WTC11 (cell line): ENCODE measurements around the gene FBXO36. TPM values are rescaled to one million over a fixed set of nuclear protein-coding genes. Genes with fewer than 3 reads are reported as not detected.

Experiments
- ATAC-seq: fragments of 200-7000 bp; cut with Tn5 transposase; 2 replicates; pipeline ENCODE4 v1.10.0; 2021; ENCODE audit warnings: mild to moderate bottlenecking, moderate library complexity
- CTCF ChIA-PET: fragments of 300-600 bp; sonication (Branson Sonifier 250); formaldehyde crosslinking; loops from one replicate; lab custom pipeline; 2021; ENCODE audit warnings: antibody characterized with exemption; lab: Charles Lee
- POLR2A ChIA-PET: fragments of 350-600 bp; sonication (Branson Sonifier 250); formaldehyde crosslinking; loops from one replicate; lab custom pipeline; 2021; ENCODE audit warnings: antibody characterized with exemption; lab: Charles Lee
- DNase-seq: peaks from one replicate; pipeline ENCODE4 v3.0.0; 2021; ENCODE audit warnings: low spot score
- H3K27ac Mint-ChIP-seq: 2 replicates; pipeline ENCODE4 v1.8.0; 2021; ENCODE audit warnings: mixed read lengths
- H3K27me3 Mint-ChIP-seq: 2 replicates; pipeline ENCODE4 v1.8.0; 2021; ENCODE audit warnings: low read depth, mild to moderate bottlenecking, moderate library complexity, mixed read lengths
- H3K36me3 Mint-ChIP-seq: 2 replicates; pipeline ENCODE4 v1.8.0; 2021; ENCODE audit warnings: mixed read lengths
- H3K4me1 Mint-ChIP-seq: 2 replicates; pipeline ENCODE4 v1.8.0; 2022; ENCODE audit warnings: mixed read lengths
- H3K4me3 Mint-ChIP-seq: 2 replicates; pipeline ENCODE4 v1.8.0; 2021; ENCODE audit warnings: mild to moderate bottlenecking, moderate library complexity, mixed read lengths
- H3K9me3 Mint-ChIP-seq: 2 replicates; pipeline ENCODE4 v1.8.0; 2021; ENCODE audit warnings: mixed read lengths
- ARID4B ChIP-seq: sonication (generic); formaldehyde crosslinking; IDR thresholded peaks from 2 replicates; pipeline ENCODE4 v1.8.0; 2023; ENCODE audit warnings: missing genetic modification reagents, mild to moderate bottlenecking, borderline replicate concordance
- ATF3 ChIP-seq: sonication (generic); formaldehyde crosslinking; conservative IDR thresholded peaks from 2 replicates; pipeline ENCODE4 v1.8.1; 2022; ENCODE audit warnings: mild to moderate bottlenecking, missing genetic modification reagents
- CREB1 ChIP-seq: sonication (generic); formaldehyde crosslinking; IDR thresholded peaks from 2 replicates; pipeline ENCODE4 v1.8.0; 2023; ENCODE audit warnings: mild to moderate bottlenecking, missing genetic modification reagents
- E2F1 ChIP-seq: sonication (generic); formaldehyde crosslinking; IDR thresholded peaks from 2 replicates; pipeline ENCODE4 v1.8.0; 2022; ENCODE audit warnings: mild to moderate bottlenecking, missing genetic modification reagents
- EMX1 ChIP-seq: fragments of 250-450 bp; sonication (Bioruptor Pico); IDR thresholded peaks from 2 replicates; pipeline ENCODE4 v1.8.0; 2021; ENCODE audit warnings: mild to moderate bottlenecking
- ETV6 ChIP-seq: sonication (generic); formaldehyde crosslinking; IDR thresholded peaks from 2 replicates; pipeline ENCODE4 v1.8.1; 2022; ENCODE audit warnings: mild to moderate bottlenecking, missing genetic modification reagents
- JAZF1 ChIP-seq: fragments of 250-450 bp; sonication (Bioruptor Pico); IDR thresholded peaks from 2 replicates; pipeline ENCODE4 v1.9.0; 2021; ENCODE audit warnings: moderate library complexity, mild to moderate bottlenecking, inconsistent platforms
- KAT7 ChIP-seq: sonication (generic); formaldehyde crosslinking; IDR thresholded peaks from 2 replicates; pipeline ENCODE4 v1.8.1; 2023; ENCODE audit warnings: missing genetic modification reagents, mild to moderate bottlenecking, borderline replicate concordance
- MAX ChIP-seq: sonication (generic); formaldehyde crosslinking; IDR thresholded peaks from 2 replicates; pipeline ENCODE4 v1.8.0; 2022; ENCODE audit warnings: mild to moderate bottlenecking, missing genetic modification reagents
- MXD4 ChIP-seq: fragments of 250-450 bp; sonication (Bioruptor Pico); IDR thresholded peaks from 2 replicates; pipeline ENCODE4 v1.8.0; 2021; ENCODE audit warnings: mild to moderate bottlenecking, moderate library complexity, borderline replicate concordance
- RORB ChIP-seq: fragments of 250-450 bp; sonication (Bioruptor Pico); IDR thresholded peaks from 2 replicates; pipeline ENCODE4 v1.9.0; 2021; ENCODE audit warnings: mild to moderate bottlenecking
- ZNF121 ChIP-seq: sonication (generic); formaldehyde crosslinking; IDR thresholded peaks from 2 replicates; pipeline ENCODE4 v1.8.0; 2023; ENCODE audit warnings: missing genetic modification reagents
- ZNF232 ChIP-seq: sonication (generic); formaldehyde crosslinking; IDR thresholded peaks from 2 replicates; pipeline ENCODE4 v1.8.0; 2022; ENCODE audit warnings: mild to moderate bottlenecking, missing genetic modification reagents
- ZNF396 ChIP-seq: fragments of 250-450 bp; sonication (Bioruptor Pico); IDR thresholded peaks from 2 replicates; pipeline ENCODE4 v1.8.0; 2021; ENCODE audit warnings: mild to moderate bottlenecking, moderate library complexity, borderline replicate concordance
- ZNF532 ChIP-seq: fragments of 250-450 bp; sonication (Bioruptor Pico); IDR thresholded peaks from 2 replicates; pipeline ENCODE4 v1.9.0; 2021; ENCODE audit warnings: mild to moderate bottlenecking, borderline replicate concordance
- total RNA-seq: library from RNA; stranded (reverse); gene quantifications from 3 replicates; pipeline ENCODE4 v1.2.3, GENCODE V29; 2021

The FBXO36 gene
- total RNA-seq, 1 experiment from 2014 or later = 5.3 TPM

GRCh38 chr2:229905601-229906000, 16.7 kb upstream of the FBXO36 start:
- DNase-seq (no peak), ATAC-seq (no peak)
- peaks cover 16% of the 10 kb centered on the region for H3K36me3 Mint-ChIP-seq
- peak overlapping the region; percentile 40 for H3K27ac Mint-ChIP-seq
- no peaks in the 10 kb centered on the region for H3K9me3 Mint-ChIP-seq
- no peak overlapping the region for H3K4me3 Mint-ChIP-seq
- ChIA-PET POLR2A (no interaction called here), CTCF (no interaction called here)
- no peaks in the 10 kb centered on the region for H3K27me3 Mint-ChIP-seq
- no peak for TF ChIP-seq EMX1 (CRISPR knock-in tag)
- TF ChIP-seq ATF3 (CRISPR knock-in tag) = no peak
- no peak for TF ChIP-seq ZNF232 (CRISPR knock-in tag)
- no peak for TF ChIP-seq ETV6 (CRISPR knock-in tag)
- no peak for TF ChIP-seq ZNF532 (CRISPR knock-in tag)
- no peak for TF ChIP-seq MAX (CRISPR knock-in tag)
- no peak for TF ChIP-seq RORB (CRISPR knock-in tag)
- no peak for TF ChIP-seq MXD4
- no peak for TF ChIP-seq KAT7 (CRISPR knock-in tag)
- TF ChIP-seq CREB1 (CRISPR knock-in tag) = no peak
- no peak for TF ChIP-seq ZNF396 (CRISPR knock-in tag)
- H3K4me1 Mint-ChIP-seq = peaks cover 35% of the 10 kb centered on the region

- H3K4me1 Mint-ChIP-seq = peaks cover 37% of the 10 kb centered on the region
Observed at GRCh38 chr2:229909090-229909489, 13.2 kb upstream of the FBXO36 start.

More at GRCh38 chr2:229909090-229909489, 13.2 kb upstream of the FBXO36 start:
- no peak overlapping the region for H3K27ac Mint-ChIP-seq
- peaks cover 11% of the 10 kb centered on the region for H3K36me3 Mint-ChIP-seq
- no peaks in the 10 kb centered on the region for H3K27me3 Mint-ChIP-seq
- CTCF ChIA-PET = no interaction called here
- ATAC-seq = no peak
- TF ChIP-seq ZNF121 (CRISPR knock-in tag) (no peak), E2F1 (CRISPR knock-in tag) (no peak), ETV6 (CRISPR knock-in tag) (no peak), ZNF532 (CRISPR knock-in tag) (no peak), ARID4B (CRISPR knock-in tag) (no peak), JAZF1 (no peak)
- TF ChIP-seq, all 79 proteins: peak for 0
- no peaks in the 10 kb centered on the region for H3K9me3 Mint-ChIP-seq
- POLR2A ChIA-PET = no interaction called here
- no peak for DNase-seq
- no peak overlapping the region for H3K4me3 Mint-ChIP-seq
